ENCODE results near the gene NEK5.
"Not testable (repeated sequence)": the region's sequence is repeated elsewhere in the genome, so short reads cannot be mapped to it uniquely, and the experiment has no call there.

NEK5 gene

GRCh38 chr13:52137489-52137888 lies 8.6 kb upstream of the NEK5 start:
- no peak for DNase-seq

- DNase-seq: no peak
Measured at GRCh38 chr13:52136763-52137162, 7.9 kb upstream of the NEK5 start.

GRCh38 chr13:52130641-52131040 lies 1.8 kb upstream of the NEK5 start:
- DNase-seq: no peak

- DNase-seq: peak; percentile 27 to 60
Measured at GRCh38 chr13:52127783-52128702, 830 bp downstream of the NEK5 start.

- DNase-seq: no peak
Measured at GRCh38 chr13:52127378-52127777, 1.5 kb downstream of the NEK5 start.

- no peak for DNase-seq
Measured at GRCh38 chr13:52125547-52125946, 3.3 kb downstream of the NEK5 start.

GRCh38 chr13:52118595-52118994 lies 10.3 kb downstream of the NEK5 start:
- no peak for DNase-seq

GRCh38 chr13:52118095-52118494 lies 10.8 kb downstream of the NEK5 start:
- DNase-seq: no peak

GRCh38 chr13:52112591-52112990 lies 16.3 kb downstream of the NEK5 start:
- no peak for DNase-seq

GRCh38 chr13:52109116-52109670 lies 19.7 kb downstream of the NEK5 start:
- no peak for DNase-seq

- DNase-seq: no peak
Measured at GRCh38 chr13:52105841-52106240, 23.0 kb downstream of the NEK5 start.

- no peak for DNase-seq
Measured at GRCh38 chr13:52104624-52105023, 24.2 kb downstream of the NEK5 start.

GRCh38 chr13:52103386-52103785 lies 25.5 kb downstream of the NEK5 start:
- no peak for DNase-seq

GRCh38 chr13:52102423-52102822 lies 26.4 kb downstream of the NEK5 start:
- DNase-seq: not testable (repeated sequence)

GRCh38 chr13:52097197-52097596 lies 31.7 kb downstream of the NEK5 start:
- no peak for DNase-seq

- DNase-seq: no peak
Measured at GRCh38 chr13:52096748-52097147, 32.1 kb downstream of the NEK5 start.

- no peak for DNase-seq
Measured at GRCh38 chr13:52096062-52096461, 32.8 kb downstream of the NEK5 start.

GRCh38 chr13:52092087-52092486 lies 36.8 kb downstream of the NEK5 start:
- DNase-seq: no peak

GRCh38 chr13:52091473-52091872 lies 37.4 kb downstream of the NEK5 start:
- no peak for DNase-seq

- DNase-seq: no peak
Measured at GRCh38 chr13:52085421-52085820, 43.5 kb downstream of the NEK5 start.

- not testable (repeated sequence) for DNase-seq
Measured at GRCh38 chr13:52084981-52085380, 43.9 kb downstream of the NEK5 start.

GRCh38 chr13:52082601-52083000 lies 46.3 kb downstream of the NEK5 start:
- DNase-seq: no peak

GRCh38 chr13:52079891-52080290 lies 49.0 kb downstream of the NEK5 start:
- not testable (repeated sequence) for DNase-seq

- DNase-seq: no peak
Measured at GRCh38 chr13:52070929-52071523, 57.8 kb downstream of the NEK5 start.
